IMR-90 (cell line): Measurements from ENCODE around the gene SYMPK. TPM values are rescaled to one million over a fixed set of nuclear protein-coding genes. Genes with fewer than 3 reads are reported as not detected.
"Not testable (repeated sequence)": the region's sequence is repeated elsewhere in the genome, so short reads cannot be mapped to it uniquely, and the experiment has no call there.

Source experiments
- ATAC-seq: fragments of 200-7000 bp; cut with Tn5 transposase; 2 replicates; pipeline ENCODE4 v1.9.1; 2020; ENCODE audit warnings: low read depth, mild to moderate bottlenecking, moderate library complexity
- BruUV-seq: library from RNA; stranded (reverse); fragments of 400-500 nt; replicated peaks from 2 replicates; lab custom pipeline; 2021; lab: Mats Ljungman, UMichigan
- CTCF ChIA-PET: fragments of 300-600 bp; formaldehyde crosslinking; extraction: SDS; loops from one replicate; lab custom pipeline; 2021; ENCODE audit warnings: antibody characterized with exemption; lab: Yijun Ruan, JAX
- POLR2A ChIA-PET: fragments of 300-600 bp; sonication (Branson Sonifier 250); formaldehyde crosslinking; loops from one replicate; lab custom pipeline; 2022; ENCODE audit warnings: antibody characterized with exemption; ENCODE audit not compliant: unreplicated experiment; lab: Charles Lee
- DNase-seq: peaks from one replicate; pipeline ENCODE4 v3.0.0; 2013
- H2AFZ ChIP-seq: replicated peaks from 2 replicates; pipeline ENCODE3; 2013; ENCODE audit warnings: low read length, mild to moderate bottlenecking; ENCODE audit not compliant: poor library complexity
- H2AK5ac ChIP-seq: 2 replicates; pipeline ENCODE4 v1.6.1; 2013; ENCODE audit warnings: low read depth, low read length, inconsistent platforms
- H2AK9ac ChIP-seq: replicated peaks from 2 replicates; pipeline ENCODE3; 2013; ENCODE audit warnings: mild to moderate bottlenecking, low read depth, low read length, moderate library complexity; ENCODE audit not compliant: poor library complexity
- H2BK120ac ChIP-seq: 2 replicates; pipeline ENCODE4 v1.6.1; 2013; ENCODE audit warnings: low read depth, low read length, inconsistent platforms
- H2BK15ac ChIP-seq: 3 replicates; pipeline ENCODE4 v1.6.1; 2013; ENCODE audit warnings: low read depth, low read length, inconsistent platforms
- H2BK20ac ChIP-seq: 2 replicates; pipeline ENCODE4 v1.6.1; 2013; ENCODE audit warnings: low read depth, mild to moderate bottlenecking, inconsistent platforms, low read length, moderate library complexity
- H2BK5ac ChIP-seq: 2 replicates; pipeline ENCODE4 v1.6.1; 2013; ENCODE audit warnings: mild to moderate bottlenecking, low read depth, low read length, inconsistent platforms; ENCODE audit not compliant: poor library complexity, severe bottlenecking
- H3K14ac ChIP-seq: replicated peaks from 2 replicates; pipeline ENCODE4 v1.6.1; 2013; ENCODE audit warnings: low read depth, low read length, inconsistent platforms
- H3K18ac ChIP-seq: 2 replicates; pipeline ENCODE4 v1.6.1; 2013; ENCODE audit warnings: low read depth, low read length, control low read depth
- H3K23ac ChIP-seq: 2 replicates; pipeline ENCODE4 v1.6.1; 2013; ENCODE audit warnings: low read depth, low read length, inconsistent platforms
- H3K27ac ChIP-seq: 2 replicates; pipeline ENCODE4 v1.5.1; 2013; ENCODE audit warnings: mild to moderate bottlenecking, control low read depth, low read length; ENCODE audit not compliant: insufficient read depth
- H3K27me3 ChIP-seq: 2 replicates; pipeline ENCODE4 v1.6.1; 2013; ENCODE audit warnings: low read length; ENCODE audit not compliant: control insufficient read depth, insufficient read depth
- H3K36me3 ChIP-seq: 2 replicates; pipeline ENCODE4 v1.6.1; 2013; ENCODE audit warnings: low read length, mixed read lengths; ENCODE audit not compliant: control insufficient read depth, insufficient read depth
- H3K4ac ChIP-seq: 2 replicates; pipeline ENCODE4 v1.6.1; 2013; ENCODE audit warnings: low read depth, low read length, inconsistent platforms
- H3K4me1 ChIP-seq: 2 replicates; pipeline ENCODE4 v1.6.1; 2013; ENCODE audit warnings: low read length, mixed read lengths; ENCODE audit not compliant: control insufficient read depth, insufficient read depth
- H3K4me2 ChIP-seq: 2 replicates; pipeline ENCODE4 v1.6.1; 2013; ENCODE audit warnings: low read depth, mild to moderate bottlenecking, control low read depth, low read length, moderate library complexity
- H3K4me3 ChIP-seq: 2 replicates; pipeline ENCODE4 v1.5.1; 2013; ENCODE audit warnings: low read depth, mild to moderate bottlenecking, control low read depth, low read length, moderate library complexity; ENCODE audit not compliant: insufficient read depth
- H3K56ac ChIP-seq: 2 replicates; pipeline ENCODE4 v1.6.1; 2013; ENCODE audit warnings: low read length, inconsistent platforms; ENCODE audit not compliant: insufficient read depth; ENCODE audit errors: extremely low read depth
- H3K79me1 ChIP-seq, 2 experiments: 2 replicates each; pipeline ENCODE4 v1.6.1; 2013; ENCODE audit warnings: low read length in 2 of 2, inconsistent platforms in 1 of 2, low read depth in 1 of 2
- H3K9ac ChIP-seq: 2 replicates; pipeline ENCODE4 v1.6.1; 2013; ENCODE audit warnings: low read depth, low read length, control low read depth
- H3K9me1 ChIP-seq: 2 replicates; pipeline ENCODE4 v1.6.1; 2013; ENCODE audit warnings: low read length, inconsistent platforms; ENCODE audit not compliant: insufficient read depth
- H3K9me3 ChIP-seq: 2 replicates; pipeline ENCODE4 v1.6.1; 2013; ENCODE audit warnings: low read length; ENCODE audit not compliant: control insufficient read depth, insufficient read depth
- H4K20me1 ChIP-seq: 2 replicates; pipeline ENCODE4 v1.6.1; 2013; ENCODE audit warnings: low read length, inconsistent platforms; ENCODE audit not compliant: insufficient read depth
- H4K5ac ChIP-seq: 2 replicates; pipeline ENCODE4 v1.6.1; 2013; ENCODE audit warnings: mild to moderate bottlenecking, low read depth, low read length, control low read depth
- H4K8ac ChIP-seq, 2 experiments: 2 replicates each; pipeline ENCODE4 v1.6.1; 2013; ENCODE audit warnings: low read depth in 2 of 2, low read length in 2 of 2, control low read depth in 1 of 2, inconsistent platforms in 1 of 2
- H4K91ac ChIP-seq: 2 replicates; pipeline ENCODE4 v1.6.1; 2013; ENCODE audit warnings: low read depth, low read length, inconsistent platforms; ENCODE audit not compliant: insufficient read depth
- BHLHE40 ChIP-seq: fragments of 150-350 bp; IDR thresholded peaks from 2 replicates; pipeline ENCODE4 v1.6.1; 2016; ENCODE audit warnings: mild to moderate bottlenecking, low read depth, low read length
- CEBPB ChIP-seq: IDR thresholded peaks from 2 replicates; pipeline ENCODE4 v1.6.1; 2012; ENCODE audit warnings: low read depth, low read length, improper control_type of control experiment
- CHD1 ChIP-seq: IDR thresholded peaks from 2 replicates; pipeline ENCODE4 v1.6.1; 2012; ENCODE audit warnings: low read depth, low read length, improper control_type of control experiment
- MAZ ChIP-seq: IDR thresholded peaks from 2 replicates; pipeline ENCODE4 v1.6.1; 2012; ENCODE audit warnings: low read depth, mild to moderate bottlenecking, low read length, improper control_type of control experiment, moderate library complexity, borderline replicate concordance
- MXI1 ChIP-seq: IDR thresholded peaks from 2 replicates; pipeline ENCODE4 v1.6.1; 2012; ENCODE audit warnings: low read depth, mild to moderate bottlenecking, low read length, moderate library complexity, borderline replicate concordance
- NFE2L2 ChIP-seq: fragments of 150-350 bp; IDR thresholded peaks from 2 replicates; pipeline ENCODE4 v1.6.1; 2016; ENCODE audit warnings: low read depth, mild to moderate bottlenecking, low read length
- POLR2A ChIP-seq: IDR thresholded peaks from 2 replicates; pipeline ENCODE4 v1.6.1; 2012; ENCODE audit warnings: mild to moderate bottlenecking, low read depth, low read length
- RCOR1 ChIP-seq: IDR thresholded peaks from 2 replicates; pipeline ENCODE4 v1.6.1; 2012; ENCODE audit warnings: mild to moderate bottlenecking, low read length, improper control_type of control experiment; ENCODE audit not compliant: insufficient replicate concordance
- RFX5 ChIP-seq: IDR thresholded peaks from 2 replicates; pipeline ENCODE4 v1.8.0; 2012; ENCODE audit warnings: low read depth, mild to moderate bottlenecking, low read length, moderate library complexity
- SMC3 ChIP-seq: fragments of 150-350 bp; IDR thresholded peaks from 2 replicates; pipeline ENCODE4 v1.6.1; 2016; ENCODE audit warnings: low read depth, mild to moderate bottlenecking, antibody characterized with exemption, low read length, moderate library complexity
- USF2 ChIP-seq: fragments of 150-350 bp; IDR thresholded peaks from 2 replicates; pipeline ENCODE4 v1.6.1; 2017; ENCODE audit warnings: mild to moderate bottlenecking, antibody characterized with exemption, low read length, low read depth
- whole genome bisulfite sequencing, 2 experiments: methylation state at CpG; one replicate each; pipeline versions ENCODE4 v1.1.5 to v1.1.7; 2013; ENCODE audit warnings: missing lambda C conversion rate in 2 of 2; ENCODE audit not compliant: insufficient read length in 1 of 2; ENCODE audit errors: extremely low coverage in 2 of 2; 5-methylcytosine and 5-hydroxymethylcytosine counted together
- dilution Hi-C: fragments of 300-500 bp; cut with HindIII; formaldehyde crosslinking; loops from one replicate; pipeline ENCODE4 v1.14.3; 2018; ENCODE audit warnings: low sequenced_read_pairs; ENCODE audit not compliant: unreplicated experiment
- in situ Hi-C: fragments of 300-500 bp; cut with MboI; formaldehyde crosslinking; loops from 3 replicates; pipeline ENCODE4 v1.14.3; 2019; ENCODE audit warnings: low sequenced_read_pairs, inconsistent platforms, mixed read lengths
- intact Hi-C: fragments of 100-400 bp; cut with micrococcal nuclease; formaldehyde crosslinking; loops from 2 replicates; pipeline ENCODE4 v1.10.0; 2022
- polyA plus RNA-seq, 3 experiments: library from polyadenylated mRNA; depleted of rRNA; stranded (reverse); fragments of >200 nt; gene quantifications; 2 replicates each; pipeline ENCODE4 v1.2.3, GENCODE V29; 2012; ENCODE audit warnings: low replicate concordance in 1 of 3
- total RNA-seq: library from RNA; depleted of rRNA; stranded (reverse); fragments of >200 nt; gene quantifications from 2 replicates; pipeline ENCODE4 v1.2.3, GENCODE V29; 2012

Gene SYMPK
- total and polyA plus RNA-seq, 2 of the 4 experiments (the other 2 are of a cell fraction) = 35.3 to 71.5 TPM

- no peak overlapping the region for H2AFZ ChIP-seq
- H3K4ac ChIP-seq = no peak overlapping the region
- no peaks in the 10 kb centered on the region for H3K79me1 ChIP-seq
- H2AK5ac ChIP-seq = no peak overlapping the region
- ChIA-PET CTCF (no interaction called here), POLR2A (no interaction called here)
- H2BK15ac ChIP-seq = no peak overlapping the region
- no peak overlapping the region for H3K23ac ChIP-seq
- peaks cover 39% of the 10 kb centered on the region for H3K27me3 ChIP-seq
- H4K8ac ChIP-seq = no peak overlapping the region
- H3K9me3 ChIP-seq = no peaks in the 10 kb centered on the region
- TF ChIP-seq MXI1 = no peak
- TF ChIP-seq RFX5 = no peak
- TF ChIP-seq MAZ = no peak
- TF ChIP-seq POLR2A = no peak
- TF ChIP-seq CEBPB = no peak
- TF ChIP-seq CHD1 = no peak
- no peak for TF ChIP-seq RCOR1
- TF ChIP-seq NFE2L2 = no peak
- TF ChIP-seq BHLHE40 = no peak
- TF ChIP-seq SMC3 = no peak
- TF ChIP-seq USF2 = no peak
- H3K18ac ChIP-seq = no peak overlapping the region
- H3K56ac ChIP-seq = no peak overlapping the region
- no TSS peak for BruUV-seq
- intact Hi-C loops = no loop called here
- DNase-seq (no peak), ATAC-seq (no peak)
- no peak overlapping the region for H2BK5ac ChIP-seq
- no peak overlapping the region for H3K14ac ChIP-seq
- H2BK120ac ChIP-seq = no peak overlapping the region
- no peak overlapping the region for H3K9ac ChIP-seq
- no peak overlapping the region for H2BK20ac ChIP-seq
- dilution Hi-C loops = no loop called here
- no peak overlapping the region for H4K91ac ChIP-seq
- H2AK9ac ChIP-seq = no peak overlapping the region
- no peak overlapping the region for H3K4me2 ChIP-seq
- H4K5ac ChIP-seq = no peak overlapping the region
- no peaks in the 10 kb centered on the region for H4K20me1 ChIP-seq
- no peaks in the 10 kb centered on the region for H3K9me1 ChIP-seq
- in situ Hi-C loops = no loop called here
- 83% methylated on average over 1 of the region's 5 CpGs; no CpG with 5 or more reads in 1 of the 2 experiments for WGBS, 2 experiments
- no peaks in the 10 kb centered on the region for H3K4me1 ChIP-seq
- no peaks in the 10 kb centered on the region for H3K36me3 ChIP-seq
- no peak overlapping the region for H3K27ac ChIP-seq
- H3K4me3 ChIP-seq = no peak overlapping the region
Observed at GRCh38 chr19:45870798-45871197, 7.9 kb upstream of the SYMPK start.

GRCh38 chr19:45867241-45867640, 4.3 kb upstream of the SYMPK start:
- H3K27ac ChIP-seq, H2AK9ac ChIP-seq, CTCF ChIA-PET, POLR2A ChIA-PET, H2BK5ac ChIP-seq, H3K18ac ChIP-seq, H2AK5ac ChIP-seq, H3K56ac ChIP-seq, H4K91ac ChIP-seq, H3K4me3 ChIP-seq, H3K4ac ChIP-seq, in situ Hi-C loops, intact Hi-C loops, H2BK15ac ChIP-seq, H3K23ac ChIP-seq, DNase-seq, H2AFZ ChIP-seq, H2BK120ac ChIP-seq, H3K9ac ChIP-seq, H3K36me3 ChIP-seq, H3K14ac ChIP-seq, BruUV-seq, H4K5ac ChIP-seq, dilution Hi-C loops, ATAC-seq, H3K9me1 ChIP-seq, H3K4me2 ChIP-seq, H3K9me3 ChIP-seq, H3K79me1 ChIP-seq, H4K20me1 ChIP-seq, H3K4me1 ChIP-seq, H2BK20ac ChIP-seq, H4K8ac ChIP-seq: not testable (repeated sequence)
- H3K27me3 ChIP-seq = peaks cover 44% of the 10 kb centered on the region
- WGBS, 2 experiments = no CpG with 5 or more reads among the region's 4 CpGs
